Endothelial cell of umbilical vein (primary cell): Measurements from ENCODE around the gene GMEB2. TPM values are rescaled to one million over a fixed set of nuclear protein-coding genes. Genes with fewer than 3 reads are reported as not detected.

Experiments
- BruUV-seq: library from RNA; stranded (reverse); fragments of 400-500 nt; replicated peaks from 2 replicates; lab custom pipeline; 2021; lab: Mats Ljungman, UMichigan
- CTCF ChIA-PET: fragments of 300-600, 350-600 bp; sonication (Branson Sonifier 250); formaldehyde crosslinking; loops from one replicate; lab custom pipeline; 2021; ENCODE audit warnings: antibody characterized with exemption, inconsistent platforms; lab: Charles Lee
- POLR2A ChIA-PET: fragments of 300-600, 350-600 bp; sonication (Branson Sonifier 250); formaldehyde crosslinking; loops from one replicate; lab custom pipeline; 2021; ENCODE audit warnings: antibody characterized with exemption, inconsistent platforms; lab: Charles Lee
- DNase-seq: peaks from one replicate; pipeline ENCODE4 v3.0.0-alpha.2; 2011; ENCODE audit warnings: low read depth, low spot score
- FAIRE-seq: peaks from 2 replicates; lab custom pipeline; 2011; peaks lifted over from hg19 to GRCh38; lab: Jason Lieb, UNC
- H2AFZ ChIP-seq: 2 replicates; pipeline ENCODE4 v1.6.0; 2012; ENCODE audit warnings: low read depth, low read length, control low read depth, inconsistent platforms
- H3K27ac ChIP-seq: 2 replicates; pipeline ENCODE4 v1.5.1; 2011; ENCODE audit warnings: low read depth, mild to moderate bottlenecking, control low read depth, low read length, moderate library complexity; ENCODE audit not compliant: insufficient read depth
- H3K27me3 ChIP-seq, 2 experiments: 2 replicates each; pipeline versions ENCODE4 v1.6.0 to v1.6.1; 2011; ENCODE audit warnings: low read length in 2 of 2, mixed read lengths in 1 of 2; ENCODE audit not compliant: control insufficient read depth in 2 of 2, insufficient read depth in 2 of 2
- H3K36me3 ChIP-seq, 2 experiments: 2 replicates in 1 of 2; 3 replicates in 1 of 2; pipeline ENCODE4 v1.5.1; 2011; ENCODE audit warnings: low read length in 2 of 2, mild to moderate bottlenecking in 1 of 2, moderate library complexity in 1 of 2; ENCODE audit not compliant: control insufficient read depth in 2 of 2, insufficient read depth in 2 of 2; ENCODE audit errors: extremely low read depth in 1 of 2
- H3K4me1 ChIP-seq: 3 replicates; pipeline ENCODE4 v1.5.1; 2011; ENCODE audit warnings: mild to moderate bottlenecking, low read length; ENCODE audit not compliant: control insufficient read depth, insufficient read depth; ENCODE audit errors: extremely low read depth
- H3K4me2 ChIP-seq: 2 replicates; pipeline ENCODE4 v1.6.1; 2011; ENCODE audit warnings: low read length, control low read depth, mixed read lengths; ENCODE audit not compliant: insufficient read depth
- H3K4me3 ChIP-seq, 3 experiments: fragments of 200-600 bp in 1 of 3; sonication (generic), shearing (Covaris generic) in 1 of 3; replicated peaks in 1 of 3; 2 replicates each; pipeline ENCODE4 v1.5.1; 2011 to 2016; ENCODE audit warnings: control low read depth in 3 of 3, low read length in 3 of 3, mild to moderate bottlenecking in 2 of 3, inconsistent platforms in 1 of 3, low read depth in 1 of 3, moderate library complexity in 1 of 3; ENCODE audit not compliant: insufficient read depth in 1 of 3
- H3K79me2 ChIP-seq: 2 replicates; pipeline ENCODE4 v1.6.0; 2012; ENCODE audit warnings: low read length, inconsistent platforms; ENCODE audit not compliant: control insufficient read depth, insufficient read depth
- H3K9ac ChIP-seq: replicated peaks from 2 replicates; pipeline ENCODE3; 2011; ENCODE audit warnings: low read length, control low read depth; ENCODE audit not compliant: insufficient read depth; ENCODE audit errors: extremely low read depth
- H3K9me1 ChIP-seq: replicated peaks from 3 replicates; pipeline ENCODE4 v1.6.0; 2011; ENCODE audit warnings: mild to moderate bottlenecking, low read length; ENCODE audit not compliant: control insufficient read depth, insufficient read depth; ENCODE audit errors: extremely low read depth
- H3K9me3 ChIP-seq: replicated peaks from 2 replicates; pipeline ENCODE4 v1.5.1; 2012; ENCODE audit warnings: low read length, inconsistent platforms; ENCODE audit not compliant: control insufficient read depth, insufficient read depth
- H4K20me1 ChIP-seq: replicated peaks from 2 replicates; pipeline ENCODE3; 2011; ENCODE audit warnings: mild to moderate bottlenecking, low read length; ENCODE audit not compliant: control insufficient read depth, insufficient read depth; ENCODE audit errors: extremely low read depth
- MYC ChIP-seq: IDR thresholded peaks from one replicate; pipeline ENCODE4 v1.6.1; 2011; ENCODE audit warnings: mild to moderate bottlenecking, low read depth, low read length
- POLR2A ChIP-seq: IDR thresholded peaks from 2 replicates; pipeline ENCODE4 v1.6.1; 2012; ENCODE audit warnings: low read depth, mild to moderate bottlenecking, control low read depth, low read length
- dilution Hi-C: fragments of 300-500 bp; cut with MboI; formaldehyde crosslinking; loops from one replicate; pipeline ENCODE4 v1.15.0; 2019; ENCODE audit warnings: low sequenced_read_pairs; ENCODE audit not compliant: extremely low pct_ligation_motif_present
- intact Hi-C: fragments of 100-400 bp; cut with micrococcal nuclease; formaldehyde crosslinking; loops from one replicate; pipeline ENCODE4 v1.10.0; 2022
- polyA plus RNA-seq, 4 experiments: library from polyadenylated mRNA; depleted of rRNA in 3 of 4; stranded (reverse) in 3 of 4; unstranded in 1 of 4; fragments of >200 nt; gene quantifications; 2 replicates each; pipeline versions ENCODE4 v1.2.1 to v1.2.3, GENCODE V29; 2011 to 2012; ENCODE audit warnings: missing spikeins in 1 of 4
- total RNA-seq: library from RNA; stranded (reverse); gene quantifications from 2 replicates; pipeline ENCODE4 v1.2.3, GENCODE V29; 2021
- TF ChIP-seq, protein P1 (sequence below), 2 donors: IDR thresholded peaks; 1 replicate in 1 of 2; 2 replicates in 1 of 2; pipeline ENCODE4 v1.5.1; 2011; ENCODE audit warnings: low read length in 2 of 2, mild to moderate bottlenecking in 2 of 2, moderate library complexity in 2 of 2, control low read depth in 1 of 2, inconsistent platforms in 1 of 2, low read depth in 1 of 2; ENCODE audit not compliant: insufficient read depth in 1 of 2; ENCODE audit errors: extremely low read depth in 1 of 2

GMEB2 gene
- total and polyA plus RNA-seq, 2 donors (not counting 3 experiments of a cell fraction or from before 2014, with no cell fraction given), result 12.7 to 14.1 TPM

DNA sequence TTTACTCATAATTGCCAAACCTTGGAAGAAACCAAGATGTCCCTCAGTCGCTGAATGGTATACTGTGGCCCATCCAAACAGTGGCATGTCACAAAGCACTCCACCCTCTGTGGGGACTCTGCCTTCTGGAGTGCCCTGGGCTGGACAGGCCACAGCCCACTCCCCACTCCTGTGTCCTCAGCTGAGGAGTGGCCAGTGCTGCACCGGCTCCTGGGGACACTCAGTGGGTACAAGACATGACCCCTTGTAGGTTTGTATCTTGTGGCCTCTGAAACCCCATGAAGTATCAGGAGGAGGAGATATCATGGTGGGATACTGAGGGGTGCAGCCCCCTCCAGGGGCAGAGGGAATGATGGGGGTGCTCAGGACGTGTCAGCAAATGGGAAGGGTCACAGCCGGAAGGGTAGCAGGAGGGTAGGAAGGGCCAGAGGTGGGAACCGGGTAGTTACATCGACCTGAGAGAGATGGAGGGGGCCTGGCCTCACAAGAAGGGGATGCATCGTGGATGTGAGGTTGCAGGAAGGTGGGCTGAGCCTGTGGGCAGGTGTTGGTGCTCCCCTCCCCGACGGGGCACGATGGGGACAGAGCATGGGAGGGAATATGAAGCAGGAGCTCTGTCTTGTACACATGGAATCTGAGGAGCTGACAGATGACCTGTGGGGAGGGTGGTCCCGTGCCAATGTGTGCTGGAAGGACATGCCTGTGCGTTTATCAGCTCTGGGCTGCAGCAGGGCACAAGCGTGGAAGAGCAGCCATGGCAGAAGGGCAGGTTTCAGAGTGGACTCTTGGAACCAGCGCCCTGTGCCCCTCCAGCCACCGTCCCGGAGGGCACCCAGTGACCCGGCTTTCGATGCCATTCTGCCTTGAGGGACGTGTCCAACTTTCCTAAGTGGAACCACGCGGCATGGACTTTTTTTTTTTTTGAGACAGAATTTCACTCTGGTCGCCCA lies 41.0 kb downstream of the GMEB2 start:
- Histone ChIP-seq H3K9ac (no peak overlapping the region), H3K36me3 (peaks cover 0 to 19% of the 10 kb centered on the region in 2 experiments), H3K9me1 (no peaks in the 10 kb centered on the region), H4K20me1 (no peaks in the 10 kb centered on the region), H2AFZ (no peak overlapping the region), H3K27me3 (no peaks in the 10 kb centered on the region), H3K4me3 (no peak overlapping the region), H3K79me2 (no peaks in the 10 kb centered on the region), H3K27ac (no peak overlapping the region), H3K4me2 (no peak overlapping the region), H3K4me1 (no peaks in the 10 kb centered on the region), H3K9me3 (no peaks in the 10 kb centered on the region)
- no peak for DNase-seq
- ChIA-PET CTCF (no interaction called here), POLR2A (no interaction called here)
- BruUV-seq, result no TSS peak
- TF ChIP-seq POLR2A, result no peak
- TF ChIP-seq, protein P1, sequence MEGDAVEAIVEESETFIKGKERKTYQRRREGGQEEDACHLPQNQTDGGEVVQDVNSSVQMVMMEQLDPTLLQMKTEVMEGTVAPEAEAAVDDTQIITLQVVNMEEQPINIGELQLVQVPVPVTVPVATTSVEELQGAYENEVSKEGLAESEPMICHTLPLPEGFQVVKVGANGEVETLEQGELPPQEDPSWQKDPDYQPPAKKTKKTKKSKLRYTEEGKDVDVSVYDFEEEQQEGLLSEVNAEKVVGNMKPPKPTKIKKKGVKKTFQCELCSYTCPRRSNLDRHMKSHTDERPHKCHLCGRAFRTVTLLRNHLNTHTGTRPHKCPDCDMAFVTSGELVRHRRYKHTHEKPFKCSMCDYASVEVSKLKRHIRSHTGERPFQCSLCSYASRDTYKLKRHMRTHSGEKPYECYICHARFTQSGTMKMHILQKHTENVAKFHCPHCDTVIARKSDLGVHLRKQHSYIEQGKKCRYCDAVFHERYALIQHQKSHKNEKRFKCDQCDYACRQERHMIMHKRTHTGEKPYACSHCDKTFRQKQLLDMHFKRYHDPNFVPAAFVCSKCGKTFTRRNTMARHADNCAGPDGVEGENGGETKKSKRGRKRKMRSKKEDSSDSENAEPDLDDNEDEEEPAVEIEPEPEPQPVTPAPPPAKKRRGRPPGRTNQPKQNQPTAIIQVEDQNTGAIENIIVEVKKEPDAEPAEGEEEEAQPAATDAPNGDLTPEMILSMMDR (IDR thresholded peaks at IDR 0.05; ENCODE audit: extremely low read depth in 1 of 2, insufficient read depth in 1 of 2, low read depth in 1 of 2, low read length in 2 of 2), result no peak
- no peak for TF ChIP-seq MYC
- dilution Hi-C loops, result no loop called here
- intact Hi-C loops, result no loop called here
- no peak for FAIRE-seq
